GM19351 (cell line): ENCODE data around the gene U2AF1.
"Not testable (repeated sequence)": the region's sequence is repeated elsewhere in the genome, so short reads cannot be mapped to it uniquely, and the experiment has no call there.

Experiments
- ATAC-seq: cut with Tn5 transposase; IDR thresholded peaks from one replicate; pipeline ENCODE4 v1.9.1; 2021; ENCODE audit warnings: mild to moderate bottlenecking, moderate library complexity; ENCODE audit not compliant: unreplicated experiment

The U2AF1 gene, protein sequence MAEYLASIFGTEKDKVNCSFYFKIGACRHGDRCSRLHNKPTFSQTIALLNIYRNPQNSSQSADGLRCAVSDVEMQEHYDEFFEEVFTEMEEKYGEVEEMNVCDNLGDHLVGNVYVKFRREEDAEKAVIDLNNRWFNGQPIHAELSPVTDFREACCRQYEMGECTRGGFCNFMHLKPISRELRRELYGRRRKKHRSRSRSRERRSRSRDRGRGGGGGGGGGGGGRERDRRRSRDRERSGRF

DNA sequence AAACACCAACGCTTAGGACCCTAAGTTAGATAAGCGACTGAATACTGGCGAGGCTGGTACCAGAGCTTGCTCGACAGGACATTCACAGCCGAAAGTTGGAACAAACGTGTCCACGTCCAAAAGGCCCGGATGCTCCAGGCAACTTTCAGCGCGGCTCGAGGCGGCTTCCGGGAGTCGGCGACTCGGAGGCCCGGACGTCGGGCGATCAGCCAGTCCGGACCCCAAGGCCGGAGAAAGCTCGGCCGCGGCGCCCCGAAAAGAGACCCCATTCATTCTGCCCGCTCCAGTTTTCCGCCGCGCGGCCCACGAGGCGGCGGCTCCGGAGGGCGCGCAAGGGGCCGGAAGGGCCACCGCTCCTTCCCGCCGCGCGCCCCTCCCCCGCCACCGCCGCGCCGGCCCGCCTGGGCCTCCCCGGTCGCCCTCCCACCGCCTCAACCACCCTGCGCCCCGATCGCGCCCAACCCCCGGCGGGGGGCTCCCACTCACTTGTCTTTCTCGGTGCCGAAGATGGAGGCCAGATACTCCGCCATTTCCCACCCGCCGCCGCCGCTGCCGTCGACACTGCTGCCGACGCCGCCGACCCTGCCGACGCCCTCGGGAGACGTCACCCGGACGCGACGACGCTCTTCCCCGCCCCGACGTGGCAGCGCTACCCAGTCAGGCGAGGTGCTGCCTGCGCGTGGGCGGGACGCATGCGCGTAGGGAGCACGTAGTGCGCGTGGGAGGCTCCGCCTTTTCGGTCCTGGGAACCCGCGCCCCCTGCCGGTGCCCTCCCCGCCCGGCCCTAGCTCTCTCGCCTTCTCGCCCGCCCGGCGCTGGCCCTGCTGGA lies at the start of gene U2AF1:
TSS of gene U2AF1 (minus strand) at position 606 of the 829 bp plus-strand sequence. CDS start at position 530, 76 bp downstream.
- ATAC-seq: peak; percentile 53

DNA sequence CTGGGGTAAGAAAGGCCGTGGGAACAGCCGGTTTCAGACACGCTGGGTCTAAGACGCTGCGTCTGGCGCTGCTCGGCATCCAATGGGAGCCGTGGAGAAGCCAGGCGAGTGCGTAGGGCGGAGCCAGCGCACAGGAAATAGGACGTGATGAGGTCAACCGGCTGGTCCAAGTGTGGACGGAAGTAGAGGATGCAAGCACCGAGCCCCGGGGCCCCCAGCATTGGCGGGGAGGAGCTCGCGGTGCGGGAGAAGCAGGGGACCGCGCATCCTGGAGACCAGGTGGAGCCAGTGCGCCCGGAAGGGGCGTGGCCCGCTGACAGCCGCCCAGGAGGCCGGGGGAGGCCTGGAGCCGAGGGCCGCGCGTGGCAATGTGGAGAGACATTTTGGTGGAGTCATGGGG lies 46.2 kb upstream of the U2AF1 start:
- not testable (repeated sequence) for ATAC-seq

DNA sequence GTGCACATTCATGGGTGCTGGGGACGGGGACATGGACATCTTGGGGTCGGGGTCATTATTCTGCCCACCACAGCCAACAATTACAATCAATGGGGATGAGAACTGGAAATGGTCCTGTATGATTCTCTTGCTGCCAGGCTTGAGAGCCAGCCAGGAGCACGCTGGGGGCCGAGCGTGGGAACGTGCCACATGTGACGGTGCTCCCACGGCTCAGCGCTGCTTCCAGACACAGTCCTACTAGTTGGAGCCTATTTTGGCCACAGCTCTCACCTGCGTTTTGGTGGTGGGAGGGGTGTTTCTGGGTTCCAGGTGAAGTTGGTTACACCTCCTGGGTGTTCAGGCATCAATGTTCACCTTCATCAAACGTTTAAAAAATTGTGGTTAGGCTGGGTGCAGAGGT lies 42.0 kb upstream of the U2AF1 start:
- not testable (repeated sequence) for ATAC-seq

DNA sequence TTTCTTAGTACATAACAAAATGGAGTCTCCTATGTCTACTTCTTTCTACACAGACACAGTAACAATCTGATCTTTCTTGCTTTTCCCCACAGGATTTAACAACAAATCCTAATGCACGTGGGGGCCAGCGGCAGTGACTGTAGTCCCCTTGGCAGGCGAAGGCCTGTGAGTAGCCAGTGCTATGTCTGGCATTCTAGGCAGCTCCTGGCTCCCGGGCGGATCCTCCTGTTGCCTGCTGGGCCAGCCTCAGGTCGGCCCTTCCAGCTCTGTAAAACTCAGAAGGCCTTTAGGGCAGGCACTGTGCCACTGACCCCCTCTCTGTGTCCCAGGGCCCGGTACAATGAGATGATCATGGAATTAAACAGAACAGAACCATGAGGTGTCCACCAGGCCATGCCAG lies 40.6 kb upstream of the U2AF1 start:
- ATAC-seq: not testable (repeated sequence)

DNA sequence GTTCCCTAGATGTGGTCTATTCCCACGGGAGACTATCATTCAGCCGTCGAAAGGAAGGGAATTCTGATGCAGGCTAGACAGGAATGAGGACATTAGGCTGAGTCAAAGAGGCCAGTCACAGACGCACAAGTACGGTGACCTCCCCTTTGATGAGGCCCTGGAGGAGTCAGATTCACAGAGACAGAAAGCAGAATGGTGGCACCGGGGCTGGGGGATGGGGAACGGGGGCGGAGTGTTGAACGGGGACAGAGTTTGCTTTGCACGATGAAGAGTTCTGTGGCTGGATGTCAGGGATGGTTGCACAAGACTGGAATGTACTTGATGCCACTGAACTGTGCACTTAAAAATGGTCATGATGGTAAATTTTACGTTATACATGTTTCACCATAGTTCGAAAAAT lies 39.3 kb upstream of the U2AF1 start:
- ATAC-seq: not testable (repeated sequence)

DNA sequence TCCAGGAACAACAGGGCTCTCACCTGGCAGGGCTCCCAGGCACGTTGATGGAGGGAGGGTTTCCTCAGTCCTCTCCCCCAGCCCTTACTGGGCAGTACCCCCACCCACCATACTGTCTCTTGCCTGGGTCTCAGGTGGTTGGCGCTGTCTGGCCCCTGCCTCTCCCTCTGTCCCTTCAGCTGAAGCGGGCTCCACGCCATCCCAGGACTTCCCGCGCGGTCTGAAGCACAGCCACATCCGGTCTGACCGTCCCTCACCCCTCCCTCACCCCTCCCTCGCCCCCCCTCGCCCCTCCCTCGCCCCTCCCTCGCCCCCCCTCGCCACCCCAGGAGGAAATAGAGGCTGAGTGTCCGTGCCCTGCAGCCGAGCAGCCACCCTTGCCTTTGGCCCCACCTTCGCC lies 34.0 kb upstream of the U2AF1 start:
- not testable (repeated sequence) for ATAC-seq

DNA sequence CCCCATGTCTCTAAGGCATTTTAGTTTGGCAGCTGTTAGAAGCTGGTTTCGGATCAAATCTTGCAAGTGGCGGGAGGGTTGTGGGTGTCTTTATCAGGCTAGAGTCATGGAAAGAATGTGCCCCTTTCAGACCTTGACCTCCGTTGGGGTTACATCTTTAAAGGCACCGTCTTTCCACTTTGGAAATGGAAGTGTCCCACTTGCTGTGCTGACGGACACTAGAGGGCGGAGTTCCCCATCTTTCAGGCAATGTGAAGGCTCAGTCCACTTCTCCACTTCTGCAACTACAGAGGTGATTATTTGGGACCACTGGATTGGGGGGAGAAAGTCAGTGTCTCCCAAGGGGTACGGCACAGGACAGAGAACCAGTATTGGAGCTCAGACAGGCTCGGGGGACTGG lies 31.6 kb upstream of the U2AF1 start:
- not testable (repeated sequence) for ATAC-seq

DNA sequence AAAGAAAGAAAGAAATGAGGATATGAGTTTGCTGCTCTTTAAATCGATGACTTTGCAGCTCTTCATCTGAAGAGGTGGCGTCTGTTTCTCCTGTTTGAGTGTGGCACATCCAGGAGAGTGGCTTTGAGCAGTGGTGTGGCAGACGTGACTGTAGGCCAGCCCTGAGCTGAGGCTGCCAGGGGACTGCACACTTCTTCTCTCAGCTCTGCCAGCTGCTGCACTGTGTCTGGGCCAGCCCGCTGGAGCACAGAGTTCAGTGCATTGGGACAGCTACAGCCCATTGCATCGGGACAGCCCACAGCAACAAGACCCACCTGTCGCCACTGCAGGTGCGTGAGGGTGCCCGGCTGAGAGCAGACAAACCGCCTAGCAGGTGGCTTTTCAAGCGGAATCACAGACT lies 27.1 kb upstream of the U2AF1 start:
- not testable (repeated sequence) for ATAC-seq

DNA sequence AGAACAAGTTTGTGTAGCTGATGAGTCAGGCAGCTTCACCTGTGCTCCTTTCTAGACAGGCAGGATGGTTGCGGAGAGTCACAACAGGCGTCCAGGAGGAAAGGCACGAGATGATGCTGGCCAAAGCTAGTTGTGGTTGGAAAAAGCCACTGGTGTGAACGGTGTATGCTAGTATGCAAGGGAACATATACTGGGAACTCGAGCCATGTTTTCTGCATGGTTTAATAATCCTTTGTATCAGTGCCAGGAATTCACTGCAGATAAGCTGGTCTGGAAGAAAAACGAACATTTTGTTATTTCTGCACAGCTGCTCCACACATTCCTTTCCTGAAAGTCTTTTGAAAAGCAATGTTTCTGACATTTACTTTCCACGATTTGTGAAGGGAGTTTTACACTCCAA lies 22.7 kb upstream of the U2AF1 start:
- ATAC-seq: not testable (repeated sequence)

DNA sequence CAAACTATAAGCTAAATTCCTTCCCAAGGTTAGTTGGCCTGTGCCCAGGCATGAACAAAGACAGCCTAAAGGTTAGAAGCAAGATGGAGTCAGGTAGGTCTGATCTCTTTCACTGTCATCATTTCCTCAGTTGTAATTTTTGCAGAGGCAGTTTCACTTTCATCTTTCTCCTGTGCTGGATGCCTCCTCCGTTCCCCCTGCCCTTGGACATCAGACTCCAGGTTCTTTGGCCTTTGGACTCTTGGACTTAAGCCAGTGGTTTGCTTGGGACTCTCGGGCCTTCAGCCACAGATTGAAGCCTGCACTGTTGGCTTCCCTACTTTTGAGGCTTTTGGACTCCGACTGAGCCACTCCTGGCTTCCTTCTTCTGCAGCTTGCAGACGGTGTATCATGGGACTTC lies 8.6 kb upstream of the U2AF1 start:
- not testable (repeated sequence) for ATAC-seq

DNA sequence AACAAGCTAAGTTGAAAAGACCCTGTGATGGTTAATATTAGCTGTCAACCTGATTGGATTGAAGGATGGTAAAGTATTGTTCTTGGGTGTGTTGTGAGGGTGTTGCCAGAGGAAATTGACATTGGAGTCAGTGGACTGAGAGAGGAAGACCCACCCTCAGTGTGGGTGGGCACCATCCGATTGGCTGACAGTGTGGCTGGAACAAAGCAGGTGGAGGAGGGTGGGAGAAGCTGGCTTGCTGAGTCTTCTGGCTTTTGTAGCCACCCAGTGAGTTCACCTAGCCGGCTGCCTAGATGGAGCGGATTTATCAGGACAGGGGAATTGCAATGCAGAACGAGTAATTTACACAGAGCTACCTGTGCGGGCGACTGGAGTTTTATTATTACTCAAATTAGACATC lies 7.1 kb upstream of the U2AF1 start:
- not testable (repeated sequence) for ATAC-seq

DNA sequence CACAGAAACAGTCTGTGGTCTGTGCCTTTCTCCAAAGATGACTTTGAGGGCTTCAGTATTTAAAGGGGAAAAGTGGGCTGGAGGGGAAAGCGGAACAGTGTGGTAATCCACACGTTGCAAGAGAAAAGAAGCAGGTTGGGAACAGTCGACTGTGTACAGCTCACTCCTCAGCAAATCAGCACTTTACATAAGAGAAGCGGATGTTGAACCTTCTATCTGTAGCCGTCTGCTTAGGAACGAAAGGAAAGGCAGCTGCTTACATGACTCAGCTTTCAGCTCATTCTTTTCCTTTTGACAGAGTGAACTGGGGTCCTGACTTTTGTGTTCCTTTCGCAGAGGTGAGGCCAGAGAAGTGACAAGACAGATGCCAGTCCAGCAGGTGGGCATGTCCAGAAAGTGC lies 1.6 kb upstream of the U2AF1 start:
- ATAC-seq: not testable (repeated sequence)

DNA sequence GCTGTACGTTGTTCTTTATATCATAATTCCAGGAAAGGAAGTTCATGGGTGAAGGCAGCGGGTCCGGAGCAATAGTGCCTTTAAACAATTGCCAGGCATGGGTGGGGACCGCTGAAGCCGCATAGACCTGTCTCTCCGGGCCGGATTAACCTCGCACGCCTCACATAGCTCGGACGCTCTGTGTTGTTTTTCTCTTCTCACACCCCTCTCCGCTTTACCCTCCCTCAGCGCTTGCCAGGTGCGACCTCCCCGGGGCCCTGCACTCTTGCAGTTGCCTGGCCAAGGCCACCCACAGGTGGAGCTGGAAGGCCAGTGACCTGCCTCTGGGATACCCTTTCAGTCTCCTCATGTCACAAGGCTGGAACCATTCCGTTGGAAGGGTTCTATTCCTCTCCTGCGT lies 807 bp upstream of the U2AF1 start:
- ATAC-seq: not testable (repeated sequence)

DNA sequence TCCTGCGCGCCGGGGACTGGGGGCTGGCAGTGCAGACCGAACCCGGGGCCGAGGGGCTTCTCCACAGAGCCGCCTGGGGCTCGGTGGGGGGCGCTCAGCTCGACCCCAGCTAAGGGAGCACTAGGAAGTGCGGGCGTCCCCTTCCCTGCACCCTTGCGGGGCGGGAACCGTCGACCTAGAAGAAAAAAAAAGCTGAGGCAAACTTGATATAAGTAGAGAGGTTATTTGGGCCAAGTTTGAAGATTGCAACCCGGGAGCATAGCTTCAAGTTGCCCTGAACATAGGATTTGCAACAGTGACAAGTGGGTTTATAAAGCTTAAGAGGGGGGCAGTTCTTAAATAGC lies 396 bp upstream of the U2AF1 start:
- ATAC-seq: not testable (repeated sequence)

DNA sequence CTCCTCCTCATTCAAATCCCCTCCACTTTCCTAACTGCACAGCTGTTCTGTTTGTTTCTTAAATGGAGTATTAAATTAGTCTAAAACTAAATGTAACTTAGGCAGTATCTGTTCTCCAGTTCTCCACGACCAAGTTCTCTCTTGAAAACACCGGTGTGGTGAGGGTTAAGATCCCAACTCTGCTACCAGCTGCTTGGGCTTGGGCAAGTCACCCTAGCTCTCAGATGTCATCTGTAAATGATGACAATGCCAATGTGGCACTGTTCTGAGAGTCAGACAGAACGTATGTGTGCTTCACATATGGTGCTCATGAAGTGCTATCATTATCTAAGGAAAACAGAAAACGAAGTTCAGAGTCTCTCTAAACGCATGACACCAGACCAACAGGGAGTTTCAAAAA lies 2.7 kb downstream of the U2AF1 start:
- not testable (repeated sequence) for ATAC-seq

DNA sequence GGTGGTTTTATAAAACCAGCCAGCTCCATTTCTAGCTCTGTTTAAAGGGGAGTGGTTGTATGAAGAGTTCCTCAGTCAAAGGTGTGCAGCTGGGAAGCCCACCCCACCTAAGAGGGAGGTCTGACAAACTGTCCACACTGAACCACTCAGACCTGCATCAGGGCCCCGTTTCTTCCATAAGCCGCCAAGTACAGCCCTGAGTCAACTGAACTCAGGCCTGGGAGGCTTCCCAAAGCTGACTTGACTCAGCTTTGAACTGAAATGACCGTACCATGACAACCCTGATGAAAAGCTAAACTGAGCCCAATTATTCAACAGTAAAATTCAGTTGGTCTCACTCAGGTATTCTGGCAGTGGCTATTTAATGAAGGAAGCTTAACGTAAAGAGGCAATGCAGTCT lies 5.1 kb downstream of the U2AF1 start:
- ATAC-seq: not testable (repeated sequence)

DNA sequence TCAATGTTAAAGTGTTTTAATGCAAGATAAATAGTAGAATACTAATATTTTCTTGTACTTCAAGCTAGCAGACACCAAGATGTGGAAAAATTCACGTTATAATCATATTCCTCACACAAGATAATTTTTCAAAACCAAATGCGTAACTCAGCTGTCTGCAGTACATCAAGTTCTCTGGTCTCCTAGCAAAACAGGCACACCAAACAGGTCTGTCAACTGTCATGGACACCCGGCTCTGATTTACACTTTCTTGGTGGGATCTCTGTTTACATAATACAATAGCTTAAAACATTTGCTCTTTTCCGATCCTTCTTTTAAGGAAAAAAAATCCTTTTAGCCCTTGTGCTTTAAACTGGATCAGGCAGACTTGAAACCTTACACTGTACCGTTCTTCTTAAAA lies 5.7 kb downstream of the U2AF1 start:
- ATAC-seq: not testable (repeated sequence)

DNA sequence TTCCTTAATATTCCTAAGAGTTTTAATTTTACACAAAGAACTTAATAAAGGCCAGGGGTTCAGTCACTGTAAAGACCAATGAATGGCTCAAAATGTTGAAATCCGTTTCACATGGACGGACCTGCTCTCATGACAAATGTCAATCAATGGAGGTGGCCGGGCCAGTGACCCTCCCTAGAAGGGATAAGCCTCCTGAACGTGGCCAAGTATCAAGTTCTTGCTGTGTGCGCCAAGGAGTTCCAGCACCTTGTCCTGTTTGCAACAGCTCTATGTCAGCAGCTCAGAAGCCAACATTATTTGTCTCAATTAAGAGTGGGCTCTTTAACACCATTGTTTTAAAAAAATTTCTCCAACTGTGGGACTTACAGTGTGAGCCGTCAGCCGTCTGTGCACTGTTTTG lies 6.4 kb downstream of the U2AF1 start:
- not testable (repeated sequence) for ATAC-seq

DNA sequence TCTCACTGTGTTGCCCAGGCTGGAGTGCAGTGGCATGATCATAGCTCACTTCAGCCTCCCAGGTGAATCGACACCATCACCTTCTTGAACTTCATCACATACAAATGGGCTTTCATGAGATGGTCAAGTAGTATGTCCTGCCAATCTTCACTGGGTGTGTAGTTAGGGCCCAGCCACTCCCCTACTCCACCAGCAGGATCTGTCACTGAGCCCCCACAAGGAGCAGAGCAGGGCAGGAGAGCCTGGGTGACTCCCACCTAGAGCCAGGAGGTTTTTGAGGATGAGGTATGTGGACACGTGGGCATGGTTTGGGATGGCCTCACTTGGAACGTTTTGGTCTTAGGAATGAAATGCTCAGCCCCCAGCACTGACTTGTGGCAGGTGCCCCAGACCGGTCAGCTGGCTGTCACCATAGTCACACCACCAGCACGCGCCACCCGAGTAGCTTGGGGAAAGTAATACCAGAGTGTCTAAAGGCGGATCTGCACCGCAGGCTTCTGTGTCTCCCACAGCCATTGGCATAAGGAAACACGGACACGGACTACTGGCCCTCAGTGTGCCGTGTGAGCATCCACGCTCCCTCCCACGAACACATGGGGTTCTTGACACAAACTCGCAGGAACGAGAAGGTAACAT lies 15.3 kb downstream of the U2AF1 start:
- ATAC-seq: not testable (repeated sequence)

DNA sequence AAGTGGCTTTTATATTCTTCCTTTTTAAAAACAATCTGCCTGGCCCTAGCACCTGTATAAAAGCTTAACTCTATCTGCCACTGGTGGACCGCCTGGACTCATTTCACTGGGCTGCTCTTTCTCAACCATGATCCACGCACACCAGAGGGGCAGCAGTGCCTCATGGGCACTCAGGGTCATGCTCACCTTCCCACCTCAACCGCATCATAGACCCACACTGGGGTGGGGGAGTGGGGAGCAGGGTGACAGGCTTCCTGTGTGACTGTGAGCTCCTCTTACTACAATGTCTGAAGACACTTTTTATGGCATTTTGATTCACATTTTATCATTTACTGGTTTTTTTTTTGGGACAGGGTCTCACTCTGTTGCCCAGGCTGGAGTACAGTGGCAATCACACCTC lies 16.4 kb downstream of the U2AF1 start:
- not testable (repeated sequence) for ATAC-seq

DNA sequence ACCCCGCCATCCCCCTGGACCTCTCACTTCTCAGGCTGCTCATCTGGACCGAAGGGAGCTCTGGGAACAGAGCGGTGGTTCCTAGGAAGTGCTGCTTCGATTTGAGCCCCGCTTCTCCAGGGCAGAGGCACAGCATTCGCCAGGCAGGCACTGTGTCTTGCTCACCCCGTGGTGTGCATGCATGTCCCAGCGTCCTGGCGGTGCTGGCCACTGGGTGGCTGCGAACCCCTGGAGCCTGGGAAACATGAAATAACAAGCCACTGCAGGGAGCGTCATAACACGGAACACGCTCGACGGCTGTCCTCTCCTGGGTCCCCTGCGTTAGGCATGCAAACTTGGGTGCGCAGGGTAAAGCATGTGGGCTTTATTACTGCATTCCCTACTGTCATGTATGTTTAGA lies 17.9 kb downstream of the U2AF1 start:
- not testable (repeated sequence) for ATAC-seq
